Endothelial cell of umbilical vein (primary cell): ENCODE results near the gene ZNF92. TPM values are rescaled to one million over a fixed set of nuclear protein-coding genes. Genes with fewer than 3 reads are reported as not detected.

ENCODE experiments used
- BruUV-seq: library from RNA; stranded (reverse); fragments of 400-500 nt; replicated peaks from 2 replicates; lab custom pipeline; 2021; lab: Mats Ljungman, UMichigan
- CTCF ChIA-PET: fragments of 300-600, 350-600 bp; sonication (Branson Sonifier 250); formaldehyde crosslinking; loops from one replicate; lab custom pipeline; 2021; ENCODE audit warnings: antibody characterized with exemption, inconsistent platforms; lab: Charles Lee
- POLR2A ChIA-PET: fragments of 300-600, 350-600 bp; sonication (Branson Sonifier 250); formaldehyde crosslinking; loops from one replicate; lab custom pipeline; 2021; ENCODE audit warnings: antibody characterized with exemption, inconsistent platforms; lab: Charles Lee
- DNase-seq: peaks from one replicate; pipeline ENCODE4 v3.0.0-alpha.2; 2011; ENCODE audit warnings: low read depth, low spot score
- FAIRE-seq: peaks from 2 replicates; lab custom pipeline; 2011; peaks lifted over from hg19 to GRCh38; lab: Jason Lieb, UNC
- H2AFZ ChIP-seq: 2 replicates; pipeline ENCODE4 v1.6.0; 2012; ENCODE audit warnings: low read depth, low read length, control low read depth, inconsistent platforms
- H3K27ac ChIP-seq: 2 replicates; pipeline ENCODE4 v1.5.1; 2011; ENCODE audit warnings: low read depth, mild to moderate bottlenecking, control low read depth, low read length, moderate library complexity; ENCODE audit not compliant: insufficient read depth
- H3K27me3 ChIP-seq, 2 experiments: 2 replicates each; pipeline versions ENCODE4 v1.6.0 to v1.6.1; 2011; ENCODE audit warnings: low read length in 2 of 2, mixed read lengths in 1 of 2; ENCODE audit not compliant: control insufficient read depth in 2 of 2, insufficient read depth in 2 of 2
- H3K36me3 ChIP-seq, 2 experiments: 2 replicates in 1 of 2; 3 replicates in 1 of 2; pipeline ENCODE4 v1.5.1; 2011; ENCODE audit warnings: low read length in 2 of 2, mild to moderate bottlenecking in 1 of 2, moderate library complexity in 1 of 2; ENCODE audit not compliant: control insufficient read depth in 2 of 2, insufficient read depth in 2 of 2; ENCODE audit errors: extremely low read depth in 1 of 2
- H3K4me1 ChIP-seq: 3 replicates; pipeline ENCODE4 v1.5.1; 2011; ENCODE audit warnings: mild to moderate bottlenecking, low read length; ENCODE audit not compliant: control insufficient read depth, insufficient read depth; ENCODE audit errors: extremely low read depth
- H3K4me2 ChIP-seq: 2 replicates; pipeline ENCODE4 v1.6.1; 2011; ENCODE audit warnings: low read length, control low read depth, mixed read lengths; ENCODE audit not compliant: insufficient read depth
- H3K4me3 ChIP-seq, 3 experiments: fragments of 200-600 bp in 1 of 3; sonication (generic), shearing (Covaris generic) in 1 of 3; replicated peaks in 1 of 3; 2 replicates each; pipeline ENCODE4 v1.5.1; 2011 to 2016; ENCODE audit warnings: control low read depth in 3 of 3, low read length in 3 of 3, mild to moderate bottlenecking in 2 of 3, inconsistent platforms in 1 of 3, low read depth in 1 of 3, moderate library complexity in 1 of 3; ENCODE audit not compliant: insufficient read depth in 1 of 3
- H3K79me2 ChIP-seq: 2 replicates; pipeline ENCODE4 v1.6.0; 2012; ENCODE audit warnings: low read length, inconsistent platforms; ENCODE audit not compliant: control insufficient read depth, insufficient read depth
- H3K9ac ChIP-seq: replicated peaks from 2 replicates; pipeline ENCODE3; 2011; ENCODE audit warnings: low read length, control low read depth; ENCODE audit not compliant: insufficient read depth; ENCODE audit errors: extremely low read depth
- H3K9me1 ChIP-seq: replicated peaks from 3 replicates; pipeline ENCODE4 v1.6.0; 2011; ENCODE audit warnings: mild to moderate bottlenecking, low read length; ENCODE audit not compliant: control insufficient read depth, insufficient read depth; ENCODE audit errors: extremely low read depth
- H3K9me3 ChIP-seq: replicated peaks from 2 replicates; pipeline ENCODE4 v1.5.1; 2012; ENCODE audit warnings: low read length, inconsistent platforms; ENCODE audit not compliant: control insufficient read depth, insufficient read depth
- H4K20me1 ChIP-seq: replicated peaks from 2 replicates; pipeline ENCODE3; 2011; ENCODE audit warnings: mild to moderate bottlenecking, low read length; ENCODE audit not compliant: control insufficient read depth, insufficient read depth; ENCODE audit errors: extremely low read depth
- CTCF ChIP-seq, 2 donors: IDR thresholded peaks; 1 replicate in 1 of 2; 2 replicates in 1 of 2; pipeline ENCODE4 v1.5.1; 2011; ENCODE audit warnings: low read length in 2 of 2, mild to moderate bottlenecking in 2 of 2, moderate library complexity in 2 of 2, control low read depth in 1 of 2, inconsistent platforms in 1 of 2, low read depth in 1 of 2; ENCODE audit not compliant: insufficient read depth in 1 of 2; ENCODE audit errors: extremely low read depth in 1 of 2
- EZH2 ChIP-seq: IDR thresholded peaks from 2 replicates; pipeline ENCODE4 v1.6.1; 2012; ENCODE audit warnings: borderline replicate concordance, low read depth, mild to moderate bottlenecking, moderate library complexity, low read length, inconsistent platforms; ENCODE audit not compliant: severe bottlenecking
- FOS ChIP-seq: IDR thresholded peaks from 2 replicates; pipeline ENCODE4 v1.6.1; 2011; ENCODE audit warnings: mild to moderate bottlenecking, low read length, moderate library complexity, borderline replicate concordance; ENCODE audit not compliant: insufficient read depth
- GATA2 ChIP-seq: IDR thresholded peaks from 2 replicates; pipeline ENCODE4 v1.7.0; 2011; ENCODE audit warnings: low read depth, mild to moderate bottlenecking, moderate library complexity, mixed read lengths, low read length; ENCODE audit not compliant: insufficient read length, insufficient read depth
- JUN ChIP-seq: IDR thresholded peaks from 2 replicates; pipeline ENCODE4 v1.6.1; 2011; ENCODE audit warnings: borderline replicate concordance, low read depth; ENCODE audit not compliant: insufficient read length, insufficient read depth
- MAX ChIP-seq: IDR thresholded peaks from 2 replicates; pipeline ENCODE4 v1.6.1; 2011; ENCODE audit not compliant: insufficient read depth, insufficient read length
- MYC ChIP-seq: IDR thresholded peaks from one replicate; pipeline ENCODE4 v1.6.1; 2011; ENCODE audit warnings: mild to moderate bottlenecking, low read depth, low read length
- POLR2A ChIP-seq: IDR thresholded peaks from 2 replicates; pipeline ENCODE4 v1.6.1; 2012; ENCODE audit warnings: low read depth, mild to moderate bottlenecking, control low read depth, low read length
- POLR2AphosphoS5 ChIP-seq: IDR thresholded peaks from 2 replicates; pipeline ENCODE4 v1.6.1; 2012; ENCODE audit warnings: low read depth, mild to moderate bottlenecking, control low read depth, low read length, moderate library complexity; ENCODE audit not compliant: insufficient read depth
- dilution Hi-C: fragments of 300-500 bp; cut with MboI; formaldehyde crosslinking; loops from one replicate; pipeline ENCODE4 v1.15.0; 2019; ENCODE audit warnings: low sequenced_read_pairs; ENCODE audit not compliant: extremely low pct_ligation_motif_present
- intact Hi-C: fragments of 100-400 bp; cut with micrococcal nuclease; formaldehyde crosslinking; loops from one replicate; pipeline ENCODE4 v1.10.0; 2022
- polyA plus RNA-seq, 4 experiments: library from polyadenylated mRNA; depleted of rRNA in 3 of 4; stranded (reverse) in 3 of 4; unstranded in 1 of 4; fragments of >200 nt; gene quantifications; 2 replicates each; pipeline versions ENCODE4 v1.2.1 to v1.2.3, GENCODE V29; 2011 to 2012; ENCODE audit warnings: missing spikeins in 1 of 4
- total RNA-seq: library from RNA; stranded (reverse); gene quantifications from 2 replicates; pipeline ENCODE4 v1.2.3, GENCODE V29; 2021

Gene ZNF92
- total and polyA plus RNA-seq, 2 donors (not counting 3 experiments of a cell fraction or from before 2014, with no cell fraction given), result 0.90 to 8.9 TPM

- DNase-seq (no peak), FAIRE-seq (no peak)
- dilution Hi-C loops (no loop called here), intact Hi-C loops (no loop called here)
- Histone ChIP-seq H3K9me1 (no peaks in the 10 kb centered on the region), H3K79me2 (peaks cover 69% of the 10 kb centered on the region), H2AFZ (no peak overlapping the region), H3K36me3 (peaks cover 6 to 10% of the 10 kb centered on the region in 2 experiments), H4K20me1 (peaks cover 2% of the 10 kb centered on the region), H3K9me3 (no peaks in the 10 kb centered on the region), H3K4me2 (no peak overlapping the region), H3K4me1 (no peaks in the 10 kb centered on the region), H3K9ac (no peak overlapping the region), H3K27ac (no peak overlapping the region), H3K27me3 (no peaks in the 10 kb centered on the region), H3K4me3 (no peak overlapping the region)
- ChIA-PET CTCF (no interaction called here), POLR2A (no interaction called here)
- TF ChIP-seq POLR2A (no peak), GATA2 (no peak), CTCF (IDR thresholded peaks at IDR 0.05; ENCODE audit: extremely low read depth in 1 of 2, insufficient read depth in 1 of 2, low read depth in 1 of 2, low read length in 2 of 2) (no peak), FOS (no peak), MAX (no peak), EZH2 (no peak), MYC (no peak), JUN (no peak), POLR2AphosphoS5 (no peak)
- no TSS peak for BruUV-seq
These were observed 14.2 kb downstream of the ZNF92 start for GRCh38 chr7:65387891-65388290.
